ENCODE data around the gene MAN1C1.
"Not testable (repeated sequence)": the region's sequence is repeated elsewhere in the genome, so short reads cannot be mapped to it uniquely, and the experiment has no call there.

MAN1C1 gene

DNA sequence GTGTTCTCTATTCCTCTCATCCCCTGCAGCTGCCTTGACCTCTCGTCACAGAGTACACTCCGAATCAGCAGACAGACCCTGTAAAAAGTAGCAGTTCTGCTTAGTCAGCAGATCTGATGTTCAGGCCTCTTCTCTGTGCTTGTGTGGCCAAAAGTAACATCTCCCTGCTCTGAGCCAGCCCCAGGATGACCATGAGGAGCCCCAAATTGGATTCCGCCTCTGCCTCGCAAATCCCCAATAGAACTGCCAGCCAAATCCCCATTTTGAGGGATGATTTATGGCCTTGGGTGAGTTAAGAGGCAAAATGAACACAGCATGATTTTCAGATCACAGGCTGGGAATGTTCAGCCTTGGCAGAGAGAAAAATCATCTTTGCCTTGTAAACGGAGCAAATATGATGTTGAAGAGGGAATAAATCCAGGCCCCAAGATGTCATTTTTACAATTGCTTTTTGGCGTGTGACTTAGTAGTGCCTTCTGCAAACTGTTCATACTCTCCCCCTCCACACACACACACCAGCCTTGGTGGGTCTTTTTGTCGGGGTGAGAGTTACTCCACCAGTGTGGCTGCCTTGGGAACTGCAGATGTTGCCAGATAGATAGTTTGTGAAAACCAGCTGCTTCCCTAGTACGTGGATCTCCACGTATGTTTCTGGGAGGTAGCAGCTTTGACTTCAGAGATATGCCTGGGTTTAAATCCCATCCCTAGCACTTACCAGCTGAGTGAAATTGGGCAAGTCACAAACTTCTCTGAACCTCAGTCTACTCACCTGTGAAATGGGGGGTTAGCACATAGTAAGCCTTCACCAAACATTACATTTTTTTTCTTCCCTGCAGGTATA, 77.8 kb downstream of the MAN1C1 start:
- Histone ChIP-seq H2AFZ (ENCODE audit: low read length, unreplicated experiment) (no peak overlapping the region), H3K4me3 (ENCODE audit: low read depth, low read length) (no peak overlapping the region), H3K27ac (ENCODE audit: low read depth, low read length) (peak overlapping the region; percentile 88), H3K36me3 (ENCODE audit: insufficient read depth, low read length) (no peaks in the 10 kb centered on the region), H3K79me2 (ENCODE audit: control insufficient read depth, insufficient read depth, low read length, unreplicated experiment) (no peaks in the 10 kb centered on the region), H3K4me1 (ENCODE audit: control insufficient read depth, insufficient read depth, low read length, unreplicated experiment) (peaks cover 24% of the 10 kb centered on the region), H3K27me3 (ENCODE audit: insufficient read depth, low read length) (no peaks in the 10 kb centered on the region)

DNA sequence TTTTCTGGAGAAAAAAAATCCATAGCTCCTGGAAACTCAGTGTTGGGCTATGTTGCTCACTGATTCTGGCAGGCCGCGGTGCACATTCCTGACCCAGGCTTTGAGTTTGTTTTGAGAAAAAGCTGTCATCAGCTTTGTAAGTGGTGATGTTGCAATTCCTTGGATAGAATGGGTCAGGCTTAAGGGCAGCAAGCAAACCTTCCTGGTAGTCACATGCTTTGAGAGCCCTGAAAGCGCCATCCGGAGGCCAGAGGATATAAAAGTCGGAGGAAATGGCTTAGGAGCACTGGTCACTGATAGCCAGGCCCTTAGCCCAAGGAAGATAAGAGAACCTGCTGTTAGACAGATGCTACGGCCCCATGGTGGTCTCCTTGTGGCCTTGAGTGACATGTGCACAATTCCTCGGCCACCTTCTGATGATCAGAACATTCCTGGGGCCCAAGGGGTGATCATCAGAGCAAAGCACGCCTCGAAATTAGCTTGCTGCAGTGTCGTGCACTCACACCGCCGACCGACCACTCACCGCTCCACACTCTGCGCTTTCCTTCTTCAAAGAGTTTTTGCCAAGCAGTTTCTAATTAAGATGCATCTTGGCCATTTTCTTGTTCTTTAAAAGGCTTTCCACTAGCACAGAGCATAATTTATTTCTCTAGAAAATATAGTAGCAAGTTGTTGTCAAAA, 78.6 kb downstream of the MAN1C1 start:
- Histone ChIP-seq H2AFZ (ENCODE audit: low read length, unreplicated experiment) (peak overlapping the region; percentile 1), H3K79me2 (ENCODE audit: control insufficient read depth, insufficient read depth, low read length, unreplicated experiment) (no peaks in the 10 kb centered on the region), H3K4me3 (ENCODE audit: low read depth, low read length) (peak overlapping the region; percentile 51), H3K27me3 (ENCODE audit: insufficient read depth, low read length) (no peaks in the 10 kb centered on the region), H3K36me3 (ENCODE audit: insufficient read depth, low read length) (no peaks in the 10 kb centered on the region), H3K4me1 (ENCODE audit: control insufficient read depth, insufficient read depth, low read length, unreplicated experiment) (peaks cover 32% of the 10 kb centered on the region), H3K27ac (ENCODE audit: low read depth, low read length) (peak overlapping the region; percentile 88)

DNA sequence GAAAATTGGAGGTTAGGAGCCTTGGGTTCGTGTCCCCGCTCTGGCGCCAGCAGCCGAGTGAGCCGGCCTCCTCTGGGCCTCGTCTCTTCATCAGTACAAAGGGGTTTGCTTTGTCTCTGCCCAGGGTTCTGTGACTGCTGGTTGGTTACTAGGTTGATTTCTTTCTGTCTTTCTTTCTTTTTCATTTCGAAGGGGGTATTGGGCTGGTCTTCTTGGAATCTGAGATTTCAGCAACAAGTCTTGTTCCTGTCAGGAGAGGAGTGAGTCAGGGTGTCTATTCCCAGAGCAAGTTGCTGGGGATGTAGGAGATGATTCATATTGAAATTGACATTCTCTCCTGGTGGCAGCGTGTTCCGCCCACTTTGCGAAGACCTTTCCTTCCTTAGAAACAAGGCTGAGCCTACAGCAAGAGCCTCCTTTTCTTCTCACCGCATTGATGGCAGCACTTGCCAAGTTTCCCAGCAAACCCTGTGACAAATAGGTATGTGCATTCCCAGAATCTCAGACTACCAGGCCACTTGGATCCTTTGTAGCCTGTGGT, 79.2 kb downstream of the MAN1C1 start:
- Histone ChIP-seq H3K4me1 (ENCODE audit: control insufficient read depth, insufficient read depth, low read length, unreplicated experiment) (peaks cover 38% of the 10 kb centered on the region), H3K36me3 (ENCODE audit: insufficient read depth, low read length) (no peaks in the 10 kb centered on the region), H3K27ac (ENCODE audit: low read depth, low read length) (peak overlapping the region; percentile 88), H2AFZ (ENCODE audit: low read length, unreplicated experiment) (peak overlapping the region; percentile 1), H3K4me3 (ENCODE audit: low read depth, low read length) (peak overlapping the region; percentile 51), H3K79me2 (ENCODE audit: control insufficient read depth, insufficient read depth, low read length, unreplicated experiment) (no peaks in the 10 kb centered on the region), H3K27me3 (ENCODE audit: insufficient read depth, low read length) (no peaks in the 10 kb centered on the region)

DNA sequence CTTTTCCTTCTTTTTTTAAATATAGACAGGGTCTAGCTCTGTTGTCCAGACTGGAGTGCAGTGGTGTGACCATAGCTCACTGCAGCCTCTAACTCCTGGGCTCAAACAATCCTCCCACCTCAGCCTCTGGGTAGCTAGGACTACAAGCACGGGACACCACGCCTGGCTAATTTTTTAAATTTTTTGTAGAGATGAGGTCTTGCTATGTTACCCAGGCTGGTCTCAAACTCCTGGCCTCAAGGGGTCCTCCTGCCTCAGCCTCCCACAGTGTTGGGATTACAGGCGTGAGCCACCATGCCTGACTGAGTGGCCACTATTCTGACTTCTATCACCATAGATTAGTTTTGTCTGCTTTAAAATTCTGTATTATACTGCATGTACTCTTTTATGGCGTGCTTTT, 80.1 kb downstream of the MAN1C1 start:
- H3K4me1 ChIP-seq (ENCODE audit: control insufficient read depth, insufficient read depth, low read length, unreplicated experiment), result peaks cover 39% of the 10 kb centered on the region
- not testable (repeated sequence) for H2AFZ ChIP-seq (ENCODE audit: low read length, unreplicated experiment); H3K27me3 ChIP-seq (ENCODE audit: insufficient read depth, low read length); H3K36me3 ChIP-seq (ENCODE audit: insufficient read depth, low read length); H3K4me3 ChIP-seq (ENCODE audit: low read depth, low read length); H3K79me2 ChIP-seq (ENCODE audit: control insufficient read depth, insufficient read depth, low read length, unreplicated experiment)
- H3K27ac ChIP-seq (ENCODE audit: low read depth, low read length), result peak overlapping the region; percentile 88; the same call in 1 of the 2 replicates

DNA sequence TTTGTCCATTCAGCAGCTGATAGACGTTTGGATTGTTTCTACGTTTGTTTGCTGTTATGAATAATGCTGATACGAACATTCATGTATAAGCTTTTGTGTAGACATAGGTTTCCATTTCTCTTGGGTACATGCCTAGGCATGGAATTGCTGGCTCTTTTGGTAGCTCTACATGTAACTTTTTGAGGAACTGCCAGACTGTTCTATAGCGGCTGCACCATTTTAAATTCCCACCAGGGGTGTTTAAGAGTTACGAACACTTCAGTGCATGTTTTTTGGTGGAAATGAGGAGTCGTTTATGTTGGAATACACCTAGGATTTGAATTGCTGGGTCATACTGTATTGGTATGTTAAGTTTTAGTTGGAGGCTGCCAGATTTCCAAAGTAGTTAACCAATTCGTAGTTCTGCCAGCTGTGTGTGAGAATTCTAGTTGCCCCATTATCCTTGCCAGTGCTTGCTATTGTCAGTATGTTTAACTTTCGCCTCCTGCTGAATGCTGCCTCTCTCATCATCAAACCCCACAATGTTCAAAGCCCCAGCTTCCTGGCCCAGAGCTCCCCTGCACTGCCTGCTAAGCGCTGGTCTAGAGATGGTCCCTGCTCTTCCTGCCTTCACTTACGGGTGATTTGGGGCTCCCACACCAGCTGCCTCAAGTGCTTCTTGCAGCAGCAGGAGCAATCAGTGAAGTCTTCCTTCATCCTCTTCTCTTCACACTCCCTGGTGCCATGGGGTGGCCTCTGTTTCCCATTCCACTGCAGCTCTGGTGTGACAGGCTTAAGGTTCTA, 81.0 kb downstream of the MAN1C1 start:
- no peak overlapping the region for H2AFZ ChIP-seq (ENCODE audit: low read length, unreplicated experiment)
- no peaks in the 10 kb centered on the region for H3K36me3 ChIP-seq (ENCODE audit: insufficient read depth, low read length)
- H3K79me2 ChIP-seq (ENCODE audit: control insufficient read depth, insufficient read depth, low read length, unreplicated experiment), result no peaks in the 10 kb centered on the region
- H3K27me3 ChIP-seq (ENCODE audit: insufficient read depth, low read length), result no peaks in the 10 kb centered on the region
- no peak overlapping the region for H3K27ac ChIP-seq (ENCODE audit: low read depth, low read length)
- H3K4me3 ChIP-seq (ENCODE audit: low read depth, low read length), result no peak overlapping the region
- peaks cover 39% of the 10 kb centered on the region for H3K4me1 ChIP-seq (ENCODE audit: control insufficient read depth, insufficient read depth, low read length, unreplicated experiment)

DNA sequence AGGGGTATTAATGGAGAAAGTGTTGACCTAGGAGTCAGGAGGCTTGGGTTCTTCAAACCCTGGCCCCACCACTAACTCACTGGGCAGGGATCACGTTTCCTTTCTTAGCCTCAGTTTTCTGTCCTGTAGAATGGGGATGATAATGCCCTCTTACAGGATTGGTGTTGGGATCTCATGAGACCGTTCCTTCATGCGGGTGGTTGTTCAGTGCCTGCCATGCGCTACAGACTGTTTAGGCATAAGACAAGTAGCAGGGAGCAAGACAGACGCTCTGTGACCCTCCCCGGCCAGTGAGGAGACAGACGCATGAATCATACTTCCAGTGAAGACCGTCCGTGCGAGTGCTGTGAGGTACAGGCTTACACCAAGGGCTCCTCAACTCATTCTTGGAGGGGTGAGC, 81.7 kb downstream of the MAN1C1 start:
- Histone ChIP-seq H3K27me3 (ENCODE audit: insufficient read depth, low read length) (no peaks in the 10 kb centered on the region), H3K36me3 (ENCODE audit: insufficient read depth, low read length) (no peaks in the 10 kb centered on the region), H3K4me3 (ENCODE audit: low read depth, low read length) (no peak overlapping the region), H2AFZ (ENCODE audit: low read length, unreplicated experiment) (no peak overlapping the region), H3K27ac (ENCODE audit: low read depth, low read length) (no peak overlapping the region), H3K4me1 (ENCODE audit: control insufficient read depth, insufficient read depth, low read length, unreplicated experiment) (peaks cover 39% of the 10 kb centered on the region), H3K79me2 (ENCODE audit: control insufficient read depth, insufficient read depth, low read length, unreplicated experiment) (no peaks in the 10 kb centered on the region)

DNA sequence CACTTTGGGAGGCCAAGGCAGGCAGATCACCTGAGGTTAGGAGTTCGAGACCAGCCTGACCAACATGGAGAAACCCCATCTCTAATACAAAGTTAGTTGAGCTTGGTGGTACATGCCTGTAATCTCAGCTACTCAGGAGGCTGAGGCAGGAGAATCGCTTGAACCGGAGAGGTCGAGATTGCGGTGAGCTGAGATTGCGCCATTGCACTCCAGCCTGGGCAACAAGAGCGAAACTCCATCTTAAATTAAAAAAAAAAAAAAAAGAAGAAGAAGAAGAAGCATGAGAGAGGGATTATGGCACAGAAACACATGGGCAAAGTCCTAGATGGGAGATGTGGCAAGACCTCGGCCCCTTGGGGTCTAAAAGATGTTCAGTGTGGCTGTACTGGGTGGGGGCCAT, 82.5 kb downstream of the MAN1C1 start:
- not testable (repeated sequence) for H3K4me3 ChIP-seq (ENCODE audit: low read depth, low read length); H3K27me3 ChIP-seq (ENCODE audit: insufficient read depth, low read length); H2AFZ ChIP-seq (ENCODE audit: low read length, unreplicated experiment); H3K79me2 ChIP-seq (ENCODE audit: control insufficient read depth, insufficient read depth, low read length, unreplicated experiment); H3K27ac ChIP-seq (ENCODE audit: low read depth, low read length); H3K36me3 ChIP-seq (ENCODE audit: insufficient read depth, low read length)
- peaks cover 39% of the 10 kb centered on the region for H3K4me1 ChIP-seq (ENCODE audit: control insufficient read depth, insufficient read depth, low read length, unreplicated experiment)

DNA sequence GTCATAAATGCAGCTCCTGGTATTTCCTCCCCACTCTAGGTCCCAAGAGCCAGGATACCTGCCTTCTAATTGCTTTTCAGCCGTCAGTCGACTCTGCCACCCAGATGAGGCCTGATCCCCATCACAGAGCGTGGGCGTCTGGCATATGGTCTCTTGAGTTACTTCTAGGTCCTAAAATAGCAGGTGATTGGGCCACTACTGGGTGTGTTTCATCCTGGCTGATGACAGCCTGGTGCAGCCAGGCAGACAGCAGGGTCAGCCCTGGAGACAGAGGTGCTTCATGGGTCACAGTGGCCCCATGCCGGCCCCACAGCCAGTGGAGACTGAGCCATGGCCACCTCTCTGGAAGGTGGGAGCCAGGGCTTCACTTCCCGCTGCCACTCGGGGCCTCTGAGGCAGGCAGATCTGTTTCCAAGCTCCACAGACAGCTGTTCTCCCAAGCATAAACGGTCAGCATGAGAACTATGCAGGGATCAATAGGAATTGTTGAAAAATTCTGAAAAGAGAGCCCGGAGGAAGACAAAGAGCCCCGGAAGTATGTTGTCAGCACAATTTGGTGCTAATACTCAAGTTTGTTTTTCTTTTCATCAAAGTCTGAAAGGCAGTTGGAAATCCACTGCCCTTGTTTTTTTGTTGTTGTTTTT, 83.0 kb downstream of the MAN1C1 start:
- Histone ChIP-seq H3K27ac (ENCODE audit: low read depth, low read length) (no peak overlapping the region), H3K4me1 (ENCODE audit: control insufficient read depth, insufficient read depth, low read length, unreplicated experiment) (peaks cover 33% of the 10 kb centered on the region), H3K36me3 (ENCODE audit: insufficient read depth, low read length) (no peaks in the 10 kb centered on the region), H3K4me3 (ENCODE audit: low read depth, low read length) (no peak overlapping the region), H2AFZ (ENCODE audit: low read length, unreplicated experiment) (peak overlapping the region; percentile 61), H3K79me2 (ENCODE audit: control insufficient read depth, insufficient read depth, low read length, unreplicated experiment) (no peaks in the 10 kb centered on the region), H3K27me3 (ENCODE audit: insufficient read depth, low read length) (no peaks in the 10 kb centered on the region)

DNA sequence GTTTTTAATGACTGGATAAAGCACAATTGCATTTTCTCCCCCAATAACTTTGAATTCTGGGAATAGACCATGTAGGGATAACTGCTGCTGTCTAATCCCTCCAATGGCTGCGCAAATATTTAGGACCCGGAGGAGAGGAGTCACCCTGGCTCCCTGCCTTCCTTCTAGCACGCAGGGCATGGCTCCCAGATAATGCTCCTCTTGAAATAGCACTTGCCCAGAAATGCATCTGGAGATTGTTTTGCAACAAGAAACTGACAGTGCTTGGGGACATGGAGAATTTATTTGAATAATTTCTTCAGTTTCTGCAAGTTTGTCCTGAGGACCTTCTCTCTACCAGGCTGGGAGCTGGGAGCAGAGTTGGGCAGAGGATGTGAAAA, 83.5 kb downstream of the MAN1C1 start:
- no peak overlapping the region for H3K27ac ChIP-seq (ENCODE audit: low read depth, low read length)

DNA sequence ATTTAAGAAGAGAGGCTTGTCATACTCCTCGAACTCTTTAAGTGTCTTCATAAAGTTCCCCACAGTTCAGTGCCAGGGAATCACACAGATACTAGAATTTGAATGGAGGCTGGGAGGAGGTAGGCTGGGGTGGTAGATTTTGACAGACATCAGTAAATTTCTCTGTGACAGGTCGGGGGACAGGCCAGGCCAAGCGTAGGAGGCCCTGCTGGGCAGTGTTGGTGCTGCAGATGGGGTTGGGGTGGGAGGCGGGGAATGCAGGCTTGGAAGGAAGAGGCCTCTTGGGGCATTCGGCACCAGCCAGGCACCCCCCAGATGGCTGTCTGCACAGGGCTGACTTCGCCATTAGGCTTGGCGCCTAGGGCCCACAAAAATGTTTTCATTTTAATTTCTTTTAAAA, 84.0 kb downstream of the MAN1C1 start:
- Histone ChIP-seq H3K27me3 (ENCODE audit: insufficient read depth, low read length) (no peaks in the 10 kb centered on the region), H3K4me3 (ENCODE audit: low read depth, low read length) (no peak overlapping the region), H2AFZ (ENCODE audit: low read length, unreplicated experiment) (peak overlapping the region; percentile 61), H3K36me3 (ENCODE audit: insufficient read depth, low read length) (no peaks in the 10 kb centered on the region), H3K4me1 (ENCODE audit: control insufficient read depth, insufficient read depth, low read length, unreplicated experiment) (peaks cover 25% of the 10 kb centered on the region), H3K27ac (ENCODE audit: low read depth, low read length) (no peak overlapping the region), H3K79me2 (ENCODE audit: control insufficient read depth, insufficient read depth, low read length, unreplicated experiment) (no peaks in the 10 kb centered on the region)

More for the DNA sequence above, 83.5 kb downstream of the MAN1C1 start:
- Histone ChIP-seq H3K27me3 (ENCODE audit: insufficient read depth, low read length) (no peaks in the 10 kb centered on the region), H2AFZ (ENCODE audit: low read length, unreplicated experiment) (peak overlapping the region; percentile 61), H3K4me1 (ENCODE audit: control insufficient read depth, insufficient read depth, low read length, unreplicated experiment) (peaks cover 30% of the 10 kb centered on the region), H3K36me3 (ENCODE audit: insufficient read depth, low read length) (no peaks in the 10 kb centered on the region), H3K79me2 (ENCODE audit: control insufficient read depth, insufficient read depth, low read length, unreplicated experiment) (no peaks in the 10 kb centered on the region), H3K4me3 (ENCODE audit: low read depth, low read length) (no peak overlapping the region)

All from ACC112 (cell line).